Osteoblast (primary cell): ENCODE results near the gene SERINC5. TPM values are rescaled to one million over a fixed set of nuclear protein-coding genes. Genes with fewer than 3 reads are reported as not detected.

Source experiments
- DNase-seq: peaks from one replicate; pipeline ENCODE4 v3.0.0; 2011; ENCODE audit warnings: low spot score, mixed read lengths; ENCODE audit not compliant: insufficient read length; ENCODE audit errors: missing footprints
- H2AFZ ChIP-seq: 2 replicates; pipeline ENCODE4 v1.6.0; 2011; ENCODE audit warnings: mild to moderate bottlenecking, low read length
- H3K27ac ChIP-seq: 2 replicates; pipeline ENCODE4 v1.5.1; 2011; ENCODE audit warnings: mild to moderate bottlenecking, low read depth, low read length, moderate library complexity
- H3K27me3 ChIP-seq: 2 replicates; pipeline ENCODE4 v1.6.0; 2012; ENCODE audit warnings: mild to moderate bottlenecking, control low read depth, inconsistent platforms, low read length, moderate library complexity; ENCODE audit not compliant: insufficient read depth
- H3K36me3 ChIP-seq: 2 replicates; pipeline ENCODE4 v1.5.1; 2011; ENCODE audit warnings: mild to moderate bottlenecking, low read length, control low read depth, moderate library complexity; ENCODE audit not compliant: insufficient read depth
- H3K4me1 ChIP-seq: 2 replicates; pipeline ENCODE4 v1.5.1; 2011; ENCODE audit warnings: mild to moderate bottlenecking, low read length, control low read depth, moderate library complexity; ENCODE audit not compliant: insufficient read depth
- H3K4me2 ChIP-seq: 2 replicates; pipeline ENCODE4 v1.6.0; 2011; ENCODE audit warnings: mild to moderate bottlenecking, low read length; ENCODE audit not compliant: insufficient read depth
- H3K4me3 ChIP-seq: fragments of 200-600 bp; sonication (generic); 3 replicates; pipeline ENCODE4 v1.5.1; 2012; ENCODE audit warnings: mild to moderate bottlenecking, low read length, inconsistent platforms; ENCODE audit not compliant: insufficient read depth
- H3K79me2 ChIP-seq: 2 replicates; pipeline ENCODE4 v1.6.0; 2012; ENCODE audit warnings: mild to moderate bottlenecking, low read length, control low read depth, inconsistent platforms; ENCODE audit not compliant: insufficient read depth
- H3K9me3 ChIP-seq: 2 replicates; pipeline ENCODE4 v1.5.1; 2011; ENCODE audit warnings: low read depth, low read length, control low read depth
- H4K20me1 ChIP-seq: 2 replicates; pipeline ENCODE4 v1.6.0; 2012; ENCODE audit warnings: mild to moderate bottlenecking, low read length, control low read depth; ENCODE audit not compliant: insufficient read depth
- total RNA-seq: library from RNA; depleted of rRNA; stranded (reverse); fragments of >200 nt; gene quantifications from 2 replicates; pipeline ENCODE4 v1.2.3, GENCODE V29; 2012
- TF ChIP-seq, protein P1 (sequence below): IDR thresholded peaks from 2 replicates; pipeline ENCODE4 v1.5.1; 2011; ENCODE audit warnings: mild to moderate bottlenecking, low read depth, low read length, moderate library complexity; ENCODE audit errors: extremely low read depth

Gene SERINC5
- total RNA-seq, 1 donor = 96.3 TPM

- Histone ChIP-seq H3K4me2 (no peak overlapping the region), H3K36me3 (no peaks in the 10 kb centered on the region), H3K9me3 (no peaks in the 10 kb centered on the region), H3K4me1 (peaks cover 4% of the 10 kb centered on the region), H4K20me1 (no peaks in the 10 kb centered on the region), H3K27me3 (no peaks in the 10 kb centered on the region), H3K4me3 (no peak overlapping the region), H3K79me2 (peaks cover 76% of the 10 kb centered on the region), H2AFZ (no peak overlapping the region), H3K27ac (no peak overlapping the region)
- DNase-seq = no peak
- TF ChIP-seq, protein P1, sequence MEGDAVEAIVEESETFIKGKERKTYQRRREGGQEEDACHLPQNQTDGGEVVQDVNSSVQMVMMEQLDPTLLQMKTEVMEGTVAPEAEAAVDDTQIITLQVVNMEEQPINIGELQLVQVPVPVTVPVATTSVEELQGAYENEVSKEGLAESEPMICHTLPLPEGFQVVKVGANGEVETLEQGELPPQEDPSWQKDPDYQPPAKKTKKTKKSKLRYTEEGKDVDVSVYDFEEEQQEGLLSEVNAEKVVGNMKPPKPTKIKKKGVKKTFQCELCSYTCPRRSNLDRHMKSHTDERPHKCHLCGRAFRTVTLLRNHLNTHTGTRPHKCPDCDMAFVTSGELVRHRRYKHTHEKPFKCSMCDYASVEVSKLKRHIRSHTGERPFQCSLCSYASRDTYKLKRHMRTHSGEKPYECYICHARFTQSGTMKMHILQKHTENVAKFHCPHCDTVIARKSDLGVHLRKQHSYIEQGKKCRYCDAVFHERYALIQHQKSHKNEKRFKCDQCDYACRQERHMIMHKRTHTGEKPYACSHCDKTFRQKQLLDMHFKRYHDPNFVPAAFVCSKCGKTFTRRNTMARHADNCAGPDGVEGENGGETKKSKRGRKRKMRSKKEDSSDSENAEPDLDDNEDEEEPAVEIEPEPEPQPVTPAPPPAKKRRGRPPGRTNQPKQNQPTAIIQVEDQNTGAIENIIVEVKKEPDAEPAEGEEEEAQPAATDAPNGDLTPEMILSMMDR = no peak
Measured at GRCh38 chr5:80220245-80220897, 35.5 kb downstream of the SERINC5 start.

DNA sequence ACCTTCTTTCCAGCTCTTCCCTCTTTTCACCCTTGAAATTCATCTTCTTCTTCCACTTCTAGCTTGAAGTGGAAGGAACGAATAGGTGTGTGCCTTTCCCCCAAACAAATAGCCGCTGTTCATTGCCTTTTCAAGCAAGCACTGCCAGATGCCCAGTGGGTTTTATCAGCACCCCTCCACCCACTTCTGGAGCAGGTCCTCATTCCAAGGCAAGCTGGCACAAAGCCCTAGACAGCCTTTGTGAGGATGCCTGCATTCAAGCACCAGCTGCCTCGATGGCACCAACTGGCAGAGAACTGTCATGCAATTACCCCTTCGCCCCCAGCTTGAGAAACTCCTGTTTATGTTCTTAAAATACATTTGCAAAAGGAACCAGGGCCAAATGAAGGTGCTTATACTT, 36.5 kb downstream of the SERINC5 start:
- no peak for DNase-seq
- H3K4me2 ChIP-seq = no peak overlapping the region
- no peak overlapping the region for H3K27ac ChIP-seq
- H3K36me3 ChIP-seq = no peaks in the 10 kb centered on the region
- H3K4me1 ChIP-seq = peaks cover 4% of the 10 kb centered on the region
- H4K20me1 ChIP-seq = peaks cover 6% of the 10 kb centered on the region
- H3K27me3 ChIP-seq = no peaks in the 10 kb centered on the region
- H3K9me3 ChIP-seq = no peaks in the 10 kb centered on the region
- H3K79me2 ChIP-seq = peaks cover 77% of the 10 kb centered on the region
- TF ChIP-seq, protein P1 = no peak
- H2AFZ ChIP-seq = no peak overlapping the region
- H3K4me3 ChIP-seq = no peak overlapping the region

DNA sequence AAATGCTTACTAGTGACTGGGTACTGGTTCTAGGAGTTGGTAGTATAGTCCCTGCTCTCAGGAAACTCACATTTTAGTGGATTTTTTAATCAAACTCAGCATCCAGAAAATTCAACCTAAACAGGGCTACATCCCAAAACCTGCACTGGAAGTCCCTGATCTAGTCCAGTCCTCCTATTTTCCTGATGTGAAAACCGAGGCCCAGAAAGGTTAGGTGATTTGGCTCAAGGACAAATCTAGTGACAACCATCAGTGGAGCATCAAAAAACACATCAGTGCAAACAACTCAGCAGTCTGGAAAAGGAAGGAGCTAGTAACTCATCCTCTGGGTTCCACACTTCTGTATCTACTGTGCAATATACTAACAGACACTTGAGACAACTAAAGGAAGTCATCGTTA, 38.2 kb downstream of the SERINC5 start:
- no peak for DNase-seq
- H3K27me3 ChIP-seq = no peaks in the 10 kb centered on the region
- peaks cover 4% of the 10 kb centered on the region for H3K4me1 ChIP-seq
- peak overlapping the region; percentile 74 for H3K4me2 ChIP-seq
- H3K79me2 ChIP-seq = peaks cover 77% of the 10 kb centered on the region
- no peak overlapping the region for H3K4me3 ChIP-seq
- no peak overlapping the region for H2AFZ ChIP-seq
- H4K20me1 ChIP-seq = peaks cover 12% of the 10 kb centered on the region
- no peaks in the 10 kb centered on the region for H3K36me3 ChIP-seq
- H3K9me3 ChIP-seq = no peaks in the 10 kb centered on the region
- TF ChIP-seq, protein P1 = no peak
- H3K27ac ChIP-seq = no peak overlapping the region

GRCh38 chr5:80216753-80217596, 38.9 kb downstream of the SERINC5 start:
- no peak overlapping the region for H3K4me3 ChIP-seq

More at GRCh38 chr5:80216753-80217596, 38.9 kb downstream of the SERINC5 start:
- H3K36me3 ChIP-seq = no peaks in the 10 kb centered on the region
- DNase-seq = peak; percentile 80
- H3K9me3 ChIP-seq = no peaks in the 10 kb centered on the region
- H3K27me3 ChIP-seq = no peaks in the 10 kb centered on the region
- H4K20me1 ChIP-seq = peaks cover 12% of the 10 kb centered on the region
- peaks cover 4% of the 10 kb centered on the region for H3K4me1 ChIP-seq
- TF ChIP-seq, protein P1 = no peak
- H3K27ac ChIP-seq = no peak overlapping the region
- peaks cover 80% of the 10 kb centered on the region for H3K79me2 ChIP-seq
- peak overlapping the region; percentile 31 for H2AFZ ChIP-seq
- peak overlapping the region; percentile 74 for H3K4me2 ChIP-seq
